ENCODE results near the gene SOX12.

Gene SOX12

GRCh38 chr20:366719-367485 lies 41.5 kb downstream of the SOX12 start:
- no peak for TF ChIP-seq CTCF (IDR thresholded peaks at IDR 0.05; ENCODE audit: low read depth, low read length)

GRCh38 chr20:367486-367887 lies 42.1 kb downstream of the SOX12 start:
- no peak for DNase-seq
- Histone ChIP-seq H3K4me3 (ENCODE audit: low read depth, low read length) (no peak overlapping the region), H3K9me3 (ENCODE audit: severe bottlenecking) (no peaks in the 10 kb centered on the region), H3K36me3 (no peaks in the 10 kb centered on the region), H3K27me3 (ENCODE audit: insufficient read depth, low read depth, severe bottlenecking) (no peaks in the 10 kb centered on the region), H3K27ac (no peak overlapping the region)
- no peak for TF ChIP-seq CTCF (IDR thresholded peaks at IDR 0.05; ENCODE audit: low read depth, low read length)

More at GRCh38 chr20:366719-367485, 41.5 kb downstream of the SOX12 start:
- H3K9me3 ChIP-seq (ENCODE audit: severe bottlenecking): no peaks in the 10 kb centered on the region
- DNase-seq: no peak
- H3K27ac ChIP-seq: no peak overlapping the region
- H3K4me3 ChIP-seq (ENCODE audit: low read depth, low read length): no peak overlapping the region
- H3K27me3 ChIP-seq (ENCODE audit: insufficient read depth, low read depth, severe bottlenecking): no peaks in the 10 kb centered on the region
- H3K36me3 ChIP-seq: no peaks in the 10 kb centered on the region

GRCh38 chr20:368915-369314 lies 43.6 kb downstream of the SOX12 start:
- H3K9me3 ChIP-seq (ENCODE audit: severe bottlenecking): no peaks in the 10 kb centered on the region
- no peak for DNase-seq
- H3K27me3 ChIP-seq (ENCODE audit: insufficient read depth, low read depth, severe bottlenecking): no peaks in the 10 kb centered on the region
- no peak overlapping the region for H3K4me3 ChIP-seq (ENCODE audit: low read depth, low read length)
- no peak for TF ChIP-seq CTCF (IDR thresholded peaks at IDR 0.05; ENCODE audit: low read depth, low read length)
- no peak overlapping the region for H3K27ac ChIP-seq
- no peaks in the 10 kb centered on the region for H3K36me3 ChIP-seq

- TF ChIP-seq CTCF (IDR thresholded peaks at IDR 0.05; ENCODE audit: low read depth, low read length): no peak
- no peak for DNase-seq
- H3K27me3 ChIP-seq (ENCODE audit: insufficient read depth, low read depth, severe bottlenecking): no peaks in the 10 kb centered on the region
- H3K36me3 ChIP-seq: no peaks in the 10 kb centered on the region
- no peak overlapping the region for H3K4me3 ChIP-seq (ENCODE audit: low read depth, low read length)
- H3K27ac ChIP-seq: no peak overlapping the region
- H3K9me3 ChIP-seq (ENCODE audit: severe bottlenecking): no peaks in the 10 kb centered on the region
These were observed 44.8 kb downstream of the SOX12 start for GRCh38 chr20:370151-370600.

GRCh38 chr20:370977-371754 lies 45.8 kb downstream of the SOX12 start:
- no peaks in the 10 kb centered on the region for H3K36me3 ChIP-seq
- no peaks in the 10 kb centered on the region for H3K9me3 ChIP-seq (ENCODE audit: severe bottlenecking)
- no peak for TF ChIP-seq CTCF (IDR thresholded peaks at IDR 0.05; ENCODE audit: low read depth, low read length)
- no peaks in the 10 kb centered on the region for H3K27me3 ChIP-seq (ENCODE audit: insufficient read depth, low read depth, severe bottlenecking)
- peak overlapping the region; percentile 73 for H3K27ac ChIP-seq
- H3K4me3 ChIP-seq (ENCODE audit: low read depth, low read length): no peak overlapping the region
- no peak for DNase-seq

Measured in WERI-Rb-1 (cell line).